K562 (cell line): ENCODE data around the gene OR2V1. TPM values are rescaled to one million over a fixed set of nuclear protein-coding genes. Genes with fewer than 3 reads are reported as not detected.

Experiments used
- CBX5 ChIP-seq: IDR thresholded peaks from 2 replicates; pipeline ENCODE4 v1.6.1; 2014; ENCODE audit warnings: low read depth, borderline replicate concordance
- E2F3 ChIP-seq: fragments of 250-450 bp; sonication (Bioruptor Pico); IDR thresholded peaks from 2 replicates; pipeline ENCODE4 v1.4.0; 2020; ENCODE audit warnings: mild to moderate bottlenecking
- TEAD2 ChIP-seq: fragments of 450-650 bp; IDR thresholded peaks from 2 replicates; pipeline ENCODE4 v1.6.1; 2016; ENCODE audit warnings: missing genetic modification characterization, control low read depth, missing compliant biosample characterization
- USF1 ChIP-seq: sonication (generic); formaldehyde crosslinking; IDR thresholded peaks from 2 replicates; pipeline ENCODE4 v1.9.0; 2022; ENCODE audit warnings: mild to moderate bottlenecking, missing genetic modification reagents
- ZNF184 ChIP-seq: sonication (generic); formaldehyde crosslinking; IDR thresholded peaks from 2 replicates; pipeline ENCODE4 v1.5.0; 2020; ENCODE audit warnings: missing genetic modification reagents
- ZNF444 ChIP-seq: fragments of 250-450 bp; sonication (Bioruptor Pico); IDR thresholded peaks from 2 replicates; pipeline ENCODE4 v1.4.0; 2020; ENCODE audit warnings: mild to moderate bottlenecking, moderate library complexity
- ZNF668 ChIP-seq: fragments of 250-450 bp; sonication (Bioruptor Pico); IDR thresholded peaks from 2 replicates; pipeline ENCODE4 v1.8.0; 2022; ENCODE audit warnings: mild to moderate bottlenecking, inconsistent platforms
- ZNF75A ChIP-seq: fragments of 450-650 bp; formaldehyde crosslinking; IDR thresholded peaks from 2 replicates; pipeline ENCODE4 v1.4.0; 2020; ENCODE audit warnings: mild to moderate bottlenecking
- polyA plus RNA-seq, 8 experiments: library from polyadenylated mRNA; depleted of rRNA in 4 of 8; stranded (reverse) in 5 of 8; unstranded in 3 of 8; fragments of >200 nt; fragmentation: Nextera tagmentation in 2 of 8; fragmentation: Illumina TruSeq in 1 of 8; extraction: Ambion mirVana in 2 of 8; extraction: Trizol in 1 of 8; gene quantifications; 2 replicates each; pipeline versions ENCODE4 v1.2.1 to v1.2.3, GENCODE V29; 2011 to 2014; ENCODE audit warnings: inconsistent platforms in 1 of 8, missing spikeins in 1 of 8
- total RNA-seq, 7 experiments: library from RNA; depleted of rRNA in 6 of 7; stranded (reverse); fragments of >200 nt in 6 of 7; fragmentation: Illumina TruSeq in 2 of 7; extraction: Trizol in 2 of 7; gene quantifications; 2 replicates each; pipeline versions ENCODE4 v1.2.1 to v1.2.3, GENCODE V29; 2011 to 2021; ENCODE audit warnings: low replicate concordance in 1 of 7
- TF ChIP-seq, protein P1 (sequence below), 2 experiments: fragments of 450-650 bp; formaldehyde crosslinking in 1 of 2; IDR thresholded peaks; 2 replicates each; pipeline versions ENCODE4 v1.4.0 to v1.6.1; 2014 to 2020; ENCODE audit warnings: mild to moderate bottlenecking in 2 of 2, borderline replicate concordance in 1 of 2, low read depth in 1 of 2
- TF ChIP-seq, protein P2 (sequence below), 2 experiments: fragments of 450-650 bp; IDR thresholded peaks; 2 replicates each; pipeline ENCODE4 v1.6.1; 2016
- TF ChIP-seq, protein P3 (sequence below): sonication (generic); formaldehyde crosslinking; IDR thresholded peaks from 2 replicates; pipeline ENCODE4 v1.8.1; 2023; ENCODE audit warnings: missing genetic modification reagents, mild to moderate bottlenecking, borderline replicate concordance

The OR2V1 gene
- total and polyA plus RNA-seq, 9 of the 15 experiments (the other 6 are each of a cell fraction or from before 2014, with no cell fraction given): 0.04 to 0.28 (median 0.15) TPM; not detected in 5

DNA sequence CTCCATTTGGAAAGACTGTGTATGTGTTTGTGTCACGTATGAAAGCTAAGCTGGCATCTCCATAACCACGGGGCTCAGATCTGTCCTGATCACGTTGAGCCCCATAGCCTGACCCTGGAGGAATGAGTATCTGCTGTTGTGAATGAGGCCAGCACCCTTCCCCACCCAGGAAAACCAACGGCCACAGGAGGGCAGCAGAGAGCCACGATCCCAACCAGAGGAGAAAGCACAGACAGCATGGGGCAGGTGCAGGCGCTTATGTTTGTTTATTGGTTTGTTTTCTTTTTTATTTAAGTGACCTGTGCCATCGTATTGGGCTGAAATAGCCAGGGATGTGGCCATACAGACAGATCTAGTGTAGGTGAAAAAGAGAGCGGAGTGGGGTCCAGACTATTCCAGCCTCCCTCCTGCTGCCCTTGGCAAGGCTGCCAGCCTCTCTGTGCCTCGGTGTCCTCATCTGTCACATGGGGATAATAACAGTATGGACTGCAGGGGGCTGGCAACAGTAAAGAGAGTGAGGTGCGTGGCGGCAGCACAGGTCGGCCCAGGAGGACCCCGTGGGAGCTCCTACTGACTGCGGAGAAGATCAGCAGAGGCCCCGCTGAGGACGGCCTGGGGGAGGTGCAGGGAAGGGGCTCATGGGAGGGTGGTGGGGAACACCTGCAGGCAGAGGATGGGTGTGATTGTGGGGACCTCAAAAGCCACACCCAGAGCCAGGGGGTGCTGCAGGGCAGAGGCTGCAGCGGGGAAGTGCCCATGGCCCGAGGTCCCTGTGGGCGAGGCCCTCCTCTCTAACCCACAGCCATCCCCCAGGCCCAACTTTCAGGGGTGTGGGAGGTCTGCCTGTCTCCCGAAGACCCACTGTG is 28.6 kb upstream of the OR2V1 start (continued):
- TF ChIP-seq, protein P1, sequence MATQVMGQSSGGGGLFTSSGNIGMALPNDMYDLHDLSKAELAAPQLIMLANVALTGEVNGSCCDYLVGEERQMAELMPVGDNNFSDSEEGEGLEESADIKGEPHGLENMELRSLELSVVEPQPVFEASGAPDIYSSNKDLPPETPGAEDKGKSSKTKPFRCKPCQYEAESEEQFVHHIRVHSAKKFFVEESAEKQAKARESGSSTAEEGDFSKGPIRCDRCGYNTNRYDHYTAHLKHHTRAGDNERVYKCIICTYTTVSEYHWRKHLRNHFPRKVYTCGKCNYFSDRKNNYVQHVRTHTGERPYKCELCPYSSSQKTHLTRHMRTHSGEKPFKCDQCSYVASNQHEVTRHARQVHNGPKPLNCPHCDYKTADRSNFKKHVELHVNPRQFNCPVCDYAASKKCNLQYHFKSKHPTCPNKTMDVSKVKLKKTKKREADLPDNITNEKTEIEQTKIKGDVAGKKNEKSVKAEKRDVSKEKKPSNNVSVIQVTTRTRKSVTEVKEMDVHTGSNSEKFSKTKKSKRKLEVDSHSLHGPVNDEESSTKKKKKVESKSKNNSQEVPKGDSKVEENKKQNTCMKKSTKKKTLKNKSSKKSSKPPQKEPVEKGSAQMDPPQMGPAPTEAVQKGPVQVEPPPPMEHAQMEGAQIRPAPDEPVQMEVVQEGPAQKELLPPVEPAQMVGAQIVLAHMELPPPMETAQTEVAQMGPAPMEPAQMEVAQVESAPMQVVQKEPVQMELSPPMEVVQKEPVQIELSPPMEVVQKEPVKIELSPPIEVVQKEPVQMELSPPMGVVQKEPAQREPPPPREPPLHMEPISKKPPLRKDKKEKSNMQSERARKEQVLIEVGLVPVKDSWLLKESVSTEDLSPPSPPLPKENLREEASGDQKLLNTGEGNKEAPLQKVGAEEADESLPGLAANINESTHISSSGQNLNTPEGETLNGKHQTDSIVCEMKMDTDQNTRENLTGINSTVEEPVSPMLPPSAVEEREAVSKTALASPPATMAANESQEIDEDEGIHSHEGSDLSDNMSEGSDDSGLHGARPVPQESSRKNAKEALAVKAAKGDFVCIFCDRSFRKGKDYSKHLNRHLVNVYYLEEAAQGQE (IDR thresholded peaks at IDR 0.05; ENCODE audit: borderline replicate concordance): peak; percentile 83
- TF ChIP-seq, protein P1 (CRISPR knock-in tag; IDR thresholded peaks at IDR 0.05; ENCODE audit: low read depth): no peak
- TF ChIP-seq TEAD2 (tag) (no peak), USF1 (CRISPR knock-in tag) (no peak; the same call in 1 of the 2 replicates), ZNF444 (CRISPR knock-in tag) (no peak), E2F3 (CRISPR knock-in tag) (no peak), ZNF184 (no peak), ZNF668 (no peak), CBX5 (peak; percentile 12; the same call in 1 of the 2 replicates), ZNF75A (CRISPR knock-in tag) (no peak)
- TF ChIP-seq, protein P2, sequence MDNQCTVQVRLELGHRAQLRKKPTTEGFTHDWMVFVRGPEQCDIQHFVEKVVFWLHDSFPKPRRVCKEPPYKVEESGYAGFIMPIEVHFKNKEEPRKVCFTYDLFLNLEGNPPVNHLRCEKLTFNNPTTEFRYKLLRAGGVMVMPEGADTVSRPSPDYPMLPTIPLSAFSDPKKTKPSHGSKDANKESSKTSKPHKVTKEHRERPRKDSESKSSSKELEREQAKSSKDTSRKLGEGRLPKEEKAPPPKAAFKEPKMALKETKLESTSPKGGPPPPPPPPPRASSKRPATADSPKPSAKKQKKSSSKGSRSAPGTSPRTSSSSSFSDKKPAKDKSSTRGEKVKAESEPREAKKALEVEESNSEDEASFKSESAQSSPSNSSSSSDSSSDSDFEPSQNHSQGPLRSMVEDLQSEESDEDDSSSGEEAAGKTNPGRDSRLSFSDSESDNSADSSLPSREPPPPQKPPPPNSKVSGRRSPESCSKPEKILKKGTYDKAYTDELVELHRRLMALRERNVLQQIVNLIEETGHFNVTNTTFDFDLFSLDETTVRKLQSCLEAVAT (IDR thresholded peaks at IDR 0.05): 0 out of 4 replicates have a peak, but pooled peaks of 1 of the 2 experiments have one; percentile 24
- TF ChIP-seq, protein P3, sequence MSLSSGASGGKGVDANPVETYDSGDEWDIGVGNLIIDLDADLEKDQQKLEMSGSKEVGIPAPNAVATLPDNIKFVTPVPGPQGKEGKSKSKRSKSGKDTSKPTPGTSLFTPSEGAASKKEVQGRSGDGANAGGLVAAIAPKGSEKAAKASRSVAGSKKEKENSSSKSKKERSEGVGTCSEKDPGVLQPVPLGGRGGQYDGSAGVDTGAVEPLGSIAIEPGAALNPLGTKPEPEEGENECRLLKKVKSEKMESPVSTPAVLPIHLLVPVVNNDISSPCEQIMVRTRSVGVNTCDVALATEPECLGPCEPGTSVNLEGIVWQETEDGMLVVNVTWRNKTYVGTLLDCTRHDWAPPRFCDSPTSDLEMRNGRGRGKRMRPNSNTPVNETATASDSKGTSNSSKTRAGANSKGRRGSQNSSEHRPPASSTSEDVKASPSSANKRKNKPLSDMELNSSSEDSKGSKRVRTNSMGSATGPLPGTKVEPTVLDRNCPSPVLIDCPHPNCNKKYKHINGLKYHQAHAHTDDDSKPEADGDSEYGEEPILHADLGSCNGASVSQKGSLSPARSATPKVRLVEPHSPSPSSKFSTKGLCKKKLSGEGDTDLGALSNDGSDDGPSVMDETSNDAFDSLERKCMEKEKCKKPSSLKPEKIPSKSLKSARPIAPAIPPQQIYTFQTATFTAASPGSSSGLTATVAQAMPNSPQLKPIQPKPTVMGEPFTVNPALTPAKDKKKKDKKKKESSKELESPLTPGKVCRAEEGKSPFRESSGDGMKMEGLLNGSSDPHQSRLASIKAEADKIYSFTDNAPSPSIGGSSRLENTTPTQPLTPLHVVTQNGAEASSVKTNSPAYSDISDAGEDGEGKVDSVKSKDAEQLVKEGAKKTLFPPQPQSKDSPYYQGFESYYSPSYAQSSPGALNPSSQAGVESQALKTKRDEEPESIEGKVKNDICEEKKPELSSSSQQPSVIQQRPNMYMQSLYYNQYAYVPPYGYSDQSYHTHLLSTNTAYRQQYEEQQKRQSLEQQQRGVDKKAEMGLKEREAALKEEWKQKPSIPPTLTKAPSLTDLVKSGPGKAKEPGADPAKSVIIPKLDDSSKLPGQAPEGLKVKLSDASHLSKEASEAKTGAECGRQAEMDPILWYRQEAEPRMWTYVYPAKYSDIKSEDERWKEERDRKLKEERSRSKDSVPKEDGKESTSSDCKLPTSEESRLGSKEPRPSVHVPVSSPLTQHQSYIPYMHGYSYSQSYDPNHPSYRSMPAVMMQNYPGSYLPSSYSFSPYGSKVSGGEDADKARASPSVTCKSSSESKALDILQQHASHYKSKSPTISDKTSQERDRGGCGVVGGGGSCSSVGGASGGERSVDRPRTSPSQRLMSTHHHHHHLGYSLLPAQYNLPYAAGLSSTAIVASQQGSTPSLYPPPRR (CRISPR knock-in tag): peak; percentile 13; the same call in 1 of the 2 replicates
